Activated naive CD4-positive, alpha-beta T cell treated with anti-CD3 and anti-CD28 coated beads, Interleukin-2, amount 50 U/mL, for 24 hours (primary cell): ENCODE data around the gene SURF2.
A peak's percentile ranks its signal among the peaks of the same experiment; 100 is the strongest.

ENCODE experiments used
- H3K27ac Mint-ChIP-seq: one replicate; pipeline ENCODE4 v1.8.0; 2021; ENCODE audit warnings: mild to moderate bottlenecking, mixed read lengths
- H3K27me3 Mint-ChIP-seq: one replicate; pipeline ENCODE4 v1.8.0; 2021; ENCODE audit warnings: mixed read lengths
- H3K36me3 Mint-ChIP-seq: one replicate; pipeline ENCODE4 v1.8.0; 2021; ENCODE audit warnings: mixed read lengths
- H3K4me1 Mint-ChIP-seq: one replicate; pipeline ENCODE4 v1.8.0; 2021; ENCODE audit warnings: mixed read lengths
- H3K4me3 Mint-ChIP-seq: one replicate; pipeline ENCODE4 v1.8.0; 2021; ENCODE audit warnings: mild to moderate bottlenecking, mixed read lengths
- H3K9me3 Mint-ChIP-seq: one replicate; pipeline ENCODE4 v1.8.0; 2021; ENCODE audit warnings: mixed read lengths

Gene SURF2

DNA sequence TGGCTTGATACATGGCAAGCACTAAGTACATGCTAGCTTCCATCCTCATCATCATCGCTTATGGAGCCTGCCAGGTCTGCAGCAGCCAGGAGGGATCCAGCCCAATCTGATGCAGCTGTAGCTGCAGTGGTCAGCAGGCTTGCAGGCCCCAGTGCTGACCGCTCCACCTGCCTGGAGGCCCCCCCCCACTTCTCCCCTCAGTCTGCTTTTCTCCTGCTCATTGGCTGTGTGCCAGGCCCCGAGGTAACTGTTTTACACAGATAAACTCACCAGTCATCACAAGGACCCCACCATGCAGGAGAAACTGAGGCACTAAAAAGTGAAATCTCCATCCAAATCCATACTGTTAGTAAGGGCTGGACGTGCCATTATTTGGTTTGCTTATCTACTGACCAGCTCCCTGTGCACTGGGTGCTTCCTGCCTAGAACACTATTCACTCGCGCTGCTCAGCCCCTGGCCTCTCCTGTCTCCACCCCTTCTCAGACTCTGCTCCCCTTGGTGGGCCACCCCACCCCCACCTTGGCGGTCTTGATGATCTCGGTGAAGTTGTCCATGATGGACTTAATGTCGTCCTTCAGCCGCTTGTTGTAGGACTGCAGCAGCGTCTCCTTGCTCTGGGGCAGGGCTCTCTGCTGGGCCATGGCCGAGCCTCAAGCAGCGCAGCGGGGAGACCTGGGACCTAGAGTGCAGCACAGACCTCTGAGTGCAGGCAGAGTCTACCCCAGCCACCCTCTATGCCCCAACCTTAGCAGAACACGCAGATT, 10.1 kb upstream of the SURF2 start:
- H3K9me3 Mint-ChIP-seq: no peaks in the 10 kb centered on the region
- peak overlapping the region; percentile 82 for H3K27ac Mint-ChIP-seq
- peaks cover 20% of the 10 kb centered on the region for H3K36me3 Mint-ChIP-seq
- H3K4me1 Mint-ChIP-seq: peaks cover 42% of the 10 kb centered on the region
- peak overlapping the region; percentile 98 for H3K4me3 Mint-ChIP-seq
- H3K27me3 Mint-ChIP-seq: no peaks in the 10 kb centered on the region

DNA sequence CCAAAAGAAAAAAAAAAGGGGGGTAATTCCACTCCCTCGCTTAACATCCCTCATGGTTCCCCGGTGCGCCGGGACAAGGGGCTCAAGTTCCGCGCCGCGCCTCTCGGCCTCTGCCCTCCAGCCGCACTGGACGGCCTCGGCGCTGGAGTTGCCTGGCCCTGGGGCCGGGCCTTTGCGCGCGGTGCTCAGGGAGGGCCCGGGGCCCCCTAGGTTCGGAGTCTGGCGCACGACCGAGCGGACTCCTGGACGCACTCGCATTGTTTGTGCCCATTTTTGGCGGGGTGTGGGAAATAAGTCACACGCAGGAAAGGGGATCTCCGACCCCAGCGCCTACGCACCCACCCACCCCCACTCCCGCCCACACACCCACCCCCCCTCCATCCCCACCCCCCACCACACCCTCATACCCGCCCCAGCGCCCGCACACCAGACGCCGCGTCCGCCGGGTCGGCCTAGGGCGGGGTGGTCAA, 8.8 kb upstream of the SURF2 start:
- Mint-ChIP-seq H3K36me3 (peaks cover 20% of the 10 kb centered on the region), H3K4me1 (peaks cover 37% of the 10 kb centered on the region), H3K27ac (peak overlapping the region; percentile 98), H3K9me3 (no peaks in the 10 kb centered on the region), H3K4me3 (peak overlapping the region; percentile 98), H3K27me3 (no peaks in the 10 kb centered on the region)

GRCh38 chr9:133347985-133348717, 8.2 kb upstream of the SURF2 start, which contains the start of the genes MED22 and RPL7A:
Gene MED22, minus strand, starts transcription at chr9:133348131. Its CDS starts 1,469 bp downstream, at chr9:133346662.
Gene RPL7A, plus strand, starts transcription at chr9:133348218. Its CDS starts 26 bp downstream, at chr9:133348244.
- Mint-ChIP-seq H3K27ac (peak within 1 kb of the TSS; percentile 98), H3K4me3 (peak within 1 kb of the TSS; percentile 98), H3K36me3 (peaks cover 21% of the 10 kb centered on the region), H3K9me3 (no peaks in the 10 kb centered on the region), H3K27me3 (no peaks in the 10 kb centered on the region), H3K4me1 (peaks cover 40% of the 10 kb centered on the region)

GRCh38 chr9:133348718-133349573, 7.4 kb upstream of the SURF2 start:
- H3K27ac Mint-ChIP-seq: peak overlapping the region; percentile 98
- H3K4me1 Mint-ChIP-seq: peaks cover 43% of the 10 kb centered on the region
- peak overlapping the region; percentile 98 for H3K4me3 Mint-ChIP-seq
- no peaks in the 10 kb centered on the region for H3K27me3 Mint-ChIP-seq
- no peaks in the 10 kb centered on the region for H3K9me3 Mint-ChIP-seq
- peaks cover 23% of the 10 kb centered on the region for H3K36me3 Mint-ChIP-seq

- Mint-ChIP-seq H3K9me3 (no peaks in the 10 kb centered on the region), H3K4me1 (peaks cover 51% of the 10 kb centered on the region), H3K27ac (peak overlapping the region; percentile 74), H3K36me3 (peaks cover 23% of the 10 kb centered on the region), H3K27me3 (no peaks in the 10 kb centered on the region), H3K4me3 (peak overlapping the region; percentile 98)
Measured at GRCh38 chr9:133349965-133350616, 6.3 kb upstream of the SURF2 start.

GRCh38 chr9:133351526-133351907, 4.8 kb upstream of the SURF2 start:
- peak overlapping the region; percentile 98 for H3K4me3 Mint-ChIP-seq
- H3K36me3 Mint-ChIP-seq: peaks cover 23% of the 10 kb centered on the region
- H3K27me3 Mint-ChIP-seq: no peaks in the 10 kb centered on the region
- H3K4me1 Mint-ChIP-seq: peaks cover 44% of the 10 kb centered on the region
- H3K27ac Mint-ChIP-seq: peak overlapping the region; percentile 65
- H3K9me3 Mint-ChIP-seq: no peaks in the 10 kb centered on the region

DNA sequence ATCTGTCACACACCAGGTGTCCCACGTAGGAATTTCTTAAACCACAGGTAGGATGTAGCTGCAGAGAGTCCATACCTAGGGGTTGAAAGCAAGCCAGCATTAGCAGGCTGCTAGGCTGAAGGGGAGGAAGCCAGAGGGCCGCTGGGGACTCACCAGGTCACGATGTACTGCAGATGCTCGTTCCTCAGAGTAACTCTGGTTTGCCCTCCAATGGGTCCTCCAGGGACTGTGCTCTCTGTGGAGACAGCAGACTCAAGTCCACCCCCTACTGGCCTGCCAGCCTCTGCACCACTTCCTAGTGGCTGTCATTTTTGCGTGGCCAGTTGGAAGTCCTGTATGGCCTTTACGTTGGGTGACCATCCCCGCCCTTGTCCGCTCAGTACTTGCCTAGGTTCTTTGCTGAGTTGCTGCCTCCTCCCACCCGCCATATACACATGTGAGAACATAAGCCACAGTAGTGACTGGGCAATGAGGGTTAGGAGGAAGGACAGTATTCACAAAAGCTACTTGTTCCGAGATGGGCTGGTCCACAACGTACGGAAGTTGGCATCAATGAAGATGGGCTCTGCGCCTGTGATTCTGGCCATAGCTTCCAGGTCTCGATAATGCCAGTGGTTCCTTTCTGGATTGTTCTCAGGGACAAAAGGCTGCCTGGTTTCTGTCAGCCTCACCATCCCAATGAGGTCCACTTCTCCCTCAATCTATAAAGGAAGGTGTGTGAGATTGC, 4.3 kb upstream of the SURF2 start:
- Mint-ChIP-seq H3K27ac (peak overlapping the region; percentile 65), H3K27me3 (no peaks in the 10 kb centered on the region), H3K4me3 (peak overlapping the region; percentile 30), H3K4me1 (peaks cover 40% of the 10 kb centered on the region), H3K36me3 (peaks cover 23% of the 10 kb centered on the region), H3K9me3 (no peaks in the 10 kb centered on the region)

DNA sequence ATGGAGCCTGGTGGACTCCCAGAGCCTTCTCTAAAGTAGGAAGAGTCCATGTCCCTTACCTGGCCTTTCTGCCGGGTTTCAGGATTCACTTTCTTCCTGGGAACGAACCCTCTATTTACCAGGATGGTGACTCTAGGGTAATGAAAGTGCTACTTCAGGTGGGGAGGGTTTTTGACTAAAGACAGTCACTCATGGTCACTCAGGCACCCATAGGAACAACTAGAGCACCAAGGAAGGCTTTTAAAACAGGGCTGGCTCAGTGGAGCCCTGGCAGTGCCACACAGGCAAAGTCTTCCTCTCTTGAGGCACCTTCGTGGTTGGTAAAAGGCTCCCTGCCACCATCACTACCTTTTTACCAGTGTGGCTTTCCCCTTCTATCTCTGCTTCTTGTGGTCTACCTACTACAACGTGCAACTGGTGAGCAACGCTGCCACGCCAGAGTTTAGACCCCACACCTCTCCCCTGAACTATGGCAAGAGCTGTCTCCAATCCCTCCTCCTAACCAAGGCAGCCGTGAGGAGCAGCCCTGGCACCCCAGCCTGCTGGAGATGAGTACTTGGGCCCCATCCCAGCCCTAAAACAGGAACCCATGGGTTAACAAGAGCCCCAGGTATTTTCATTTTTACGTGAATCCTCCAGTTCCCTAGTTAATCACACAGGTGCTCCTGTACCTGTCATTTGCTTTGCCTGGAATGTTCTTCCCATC, 3.6 kb upstream of the SURF2 start:
- no peaks in the 10 kb centered on the region for H3K9me3 Mint-ChIP-seq
- peak overlapping the region; percentile 92 for H3K27ac Mint-ChIP-seq
- H3K36me3 Mint-ChIP-seq: peaks cover 23% of the 10 kb centered on the region
- H3K4me3 Mint-ChIP-seq: peak overlapping the region; percentile 59
- H3K4me1 Mint-ChIP-seq: peaks cover 45% of the 10 kb centered on the region
- H3K27me3 Mint-ChIP-seq: no peaks in the 10 kb centered on the region

GRCh38 chr9:133353548-133353947, 2.8 kb upstream of the SURF2 start:
- no peak overlapping the region for H3K4me3 Mint-ChIP-seq
- no peaks in the 10 kb centered on the region for H3K27me3 Mint-ChIP-seq
- no peaks in the 10 kb centered on the region for H3K9me3 Mint-ChIP-seq
- H3K4me1 Mint-ChIP-seq: peaks cover 51% of the 10 kb centered on the region
- H3K36me3 Mint-ChIP-seq: peaks cover 17% of the 10 kb centered on the region
- peak overlapping the region; percentile 92 for H3K27ac Mint-ChIP-seq

DNA sequence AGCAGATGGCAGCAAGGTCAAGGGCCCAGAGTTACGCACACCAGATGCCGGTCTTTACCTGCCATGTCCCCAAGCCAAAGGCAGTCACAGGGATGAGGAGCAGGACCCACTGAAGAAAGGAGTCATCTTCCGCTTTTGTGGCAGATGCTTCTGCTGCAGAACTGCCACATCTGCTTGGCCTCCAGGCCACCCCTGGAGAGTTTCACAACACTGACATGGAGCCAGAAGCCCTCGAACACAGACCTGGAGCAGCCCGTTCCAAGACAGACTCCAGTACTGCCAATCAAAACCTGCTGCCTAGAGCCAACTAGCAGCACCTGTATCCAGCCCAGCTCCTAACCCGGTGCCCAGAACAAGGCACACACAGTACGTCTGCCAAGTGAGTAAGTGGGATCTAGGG, 1.6 kb upstream of the SURF2 start:
- Mint-ChIP-seq H3K9me3 (no peaks in the 10 kb centered on the region), H3K4me3 (peak overlapping the region; percentile 65), H3K27ac (peak overlapping the region; percentile 55), H3K36me3 (peaks cover 9% of the 10 kb centered on the region), H3K4me1 (peaks cover 49% of the 10 kb centered on the region), H3K27me3 (no peaks in the 10 kb centered on the region)

DNA sequence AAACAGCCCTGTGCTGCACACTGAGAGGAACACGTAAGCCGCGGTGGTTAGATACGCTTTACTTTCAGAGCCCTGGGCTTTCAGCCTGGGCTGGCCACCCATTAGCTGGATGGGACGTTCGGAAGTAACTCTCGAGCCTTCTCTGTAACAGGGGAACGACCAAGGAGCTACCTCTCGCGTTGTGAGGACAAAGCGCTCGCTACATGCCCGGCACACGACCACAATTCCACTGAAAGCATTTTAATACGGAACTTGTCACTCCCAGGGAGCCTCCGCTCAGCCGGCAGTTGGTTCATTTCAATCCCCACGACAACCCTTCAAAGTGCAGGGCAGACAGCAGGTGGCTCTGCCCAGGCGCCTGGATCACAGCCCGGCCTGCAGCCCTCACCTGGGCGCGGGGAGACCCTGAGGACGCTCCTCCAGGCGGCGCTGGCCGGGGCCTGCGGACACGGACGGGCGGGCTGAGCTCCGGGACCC, 431 bp upstream of the SURF2 start:
- H3K4me1 Mint-ChIP-seq: peaks cover 50% of the 10 kb centered on the region
- H3K4me3 Mint-ChIP-seq: peak overlapping the region; percentile 89
- H3K36me3 Mint-ChIP-seq: peaks cover 6% of the 10 kb centered on the region
- H3K27ac Mint-ChIP-seq: peak overlapping the region; percentile 72
- H3K9me3 Mint-ChIP-seq: no peaks in the 10 kb centered on the region
- no peaks in the 10 kb centered on the region for H3K27me3 Mint-ChIP-seq

DNA sequence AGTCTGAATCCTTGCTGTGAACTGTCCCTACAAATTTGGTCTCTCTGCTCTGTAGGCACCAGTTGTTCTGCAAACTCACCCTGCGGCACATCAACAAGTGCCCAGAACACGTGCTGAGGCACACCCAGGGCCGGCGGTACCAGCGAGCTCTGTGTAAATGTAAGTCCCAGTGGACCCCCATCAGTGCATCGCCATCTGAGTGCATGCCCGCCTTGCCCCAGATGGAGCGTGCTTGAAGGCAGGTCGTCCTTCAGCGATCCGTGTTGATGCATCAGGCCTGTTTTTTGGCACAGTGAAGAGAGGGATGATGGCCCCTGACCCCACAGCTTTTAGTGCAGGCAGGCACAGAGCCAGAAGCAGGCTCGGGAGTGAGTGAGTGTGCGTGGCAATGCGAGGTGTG, 1.3 kb downstream of the SURF2 start:
- no peaks in the 10 kb centered on the region for H3K9me3 Mint-ChIP-seq
- no peaks in the 10 kb centered on the region for H3K27me3 Mint-ChIP-seq
- peak overlapping the region; percentile 79 for H3K27ac Mint-ChIP-seq
- peaks cover 48% of the 10 kb centered on the region for H3K4me1 Mint-ChIP-seq
- H3K36me3 Mint-ChIP-seq: peaks cover 12% of the 10 kb centered on the region
- H3K4me3 Mint-ChIP-seq: peak overlapping the region; percentile 79

DNA sequence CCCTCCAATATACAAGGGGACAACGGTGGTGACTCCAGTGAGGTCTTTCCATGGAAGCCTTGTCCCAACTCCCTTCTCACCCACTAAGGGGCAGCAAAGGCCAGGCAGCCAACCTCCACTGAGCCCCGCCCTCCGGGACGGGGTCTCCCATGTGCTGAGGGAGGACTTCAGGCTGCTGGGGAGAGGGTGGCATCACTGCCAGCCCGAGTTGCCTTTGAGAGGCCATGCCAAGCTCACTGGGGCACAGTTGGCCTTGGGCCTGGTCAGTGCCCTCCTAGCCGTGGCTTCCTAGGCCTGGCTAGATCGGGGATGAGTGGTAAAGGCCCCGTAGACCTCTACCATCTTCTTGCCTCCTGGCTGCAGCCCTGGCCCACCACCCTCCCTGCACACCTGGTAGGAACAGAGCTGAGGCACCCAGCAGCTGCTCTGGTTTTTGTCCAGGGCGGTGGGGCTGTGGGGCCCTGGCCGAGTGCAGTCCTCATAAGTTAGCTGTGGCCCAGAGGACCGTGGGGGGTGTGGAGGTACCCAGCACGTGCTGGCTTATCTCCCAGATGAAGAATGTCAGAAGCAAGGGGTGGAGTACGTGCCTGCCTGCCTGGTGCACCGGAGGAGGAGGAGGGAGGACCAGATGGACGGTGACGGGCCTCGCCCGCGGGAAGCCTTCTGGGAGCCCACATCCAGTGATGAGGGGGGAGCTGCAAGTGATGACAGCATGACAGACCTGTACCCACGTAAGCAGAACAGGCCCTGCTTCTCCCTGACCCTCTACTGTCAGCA, 3.2 kb downstream of the SURF2 start:
- Mint-ChIP-seq H3K4me3 (no peak overlapping the region), H3K27me3 (no peaks in the 10 kb centered on the region), H3K9me3 (no peaks in the 10 kb centered on the region), H3K36me3 (peaks cover 16% of the 10 kb centered on the region), H3K27ac (no peak overlapping the region), H3K4me1 (peaks cover 46% of the 10 kb centered on the region)
